H7 (cell line): ENCODE measurements around the gene PIK3R2. TPM values are rescaled to one million over a fixed set of nuclear protein-coding genes. Genes with fewer than 3 reads are reported as not detected.
A peak's percentile ranks its signal among the peaks of the same experiment; 100 is the strongest.

Experiments
- DNase-seq: peaks from one replicate; pipeline ENCODE4 v3.0.0; 2012
- H3K27me3 ChIP-seq: 2 replicates; pipeline ENCODE4 v1.6.0; 2011; ENCODE audit warnings: mild to moderate bottlenecking, low read length; ENCODE audit not compliant: control insufficient read depth, insufficient read depth
- H3K36me3 ChIP-seq: replicated peaks from 2 replicates; pipeline ENCODE4 v1.5.1; 2011; ENCODE audit warnings: low read length; ENCODE audit not compliant: control insufficient read depth, insufficient read depth
- H3K4me3 ChIP-seq: 2 replicates; pipeline ENCODE4 v1.5.1; 2011; ENCODE audit warnings: low read depth, mild to moderate bottlenecking, control low read depth, low read length, moderate library complexity; ENCODE audit not compliant: insufficient read depth
- total RNA-seq: library from RNA; depleted of rRNA; stranded (reverse); fragments of >200 nt; shearing (Covaris generic); gene quantifications from 2 replicates; pipeline ENCODE4 v1.2.3, GENCODE V29; 2014

The PIK3R2 gene
- total RNA-seq, 1 experiment from 2014 or later = 29.0 TPM

DNA sequence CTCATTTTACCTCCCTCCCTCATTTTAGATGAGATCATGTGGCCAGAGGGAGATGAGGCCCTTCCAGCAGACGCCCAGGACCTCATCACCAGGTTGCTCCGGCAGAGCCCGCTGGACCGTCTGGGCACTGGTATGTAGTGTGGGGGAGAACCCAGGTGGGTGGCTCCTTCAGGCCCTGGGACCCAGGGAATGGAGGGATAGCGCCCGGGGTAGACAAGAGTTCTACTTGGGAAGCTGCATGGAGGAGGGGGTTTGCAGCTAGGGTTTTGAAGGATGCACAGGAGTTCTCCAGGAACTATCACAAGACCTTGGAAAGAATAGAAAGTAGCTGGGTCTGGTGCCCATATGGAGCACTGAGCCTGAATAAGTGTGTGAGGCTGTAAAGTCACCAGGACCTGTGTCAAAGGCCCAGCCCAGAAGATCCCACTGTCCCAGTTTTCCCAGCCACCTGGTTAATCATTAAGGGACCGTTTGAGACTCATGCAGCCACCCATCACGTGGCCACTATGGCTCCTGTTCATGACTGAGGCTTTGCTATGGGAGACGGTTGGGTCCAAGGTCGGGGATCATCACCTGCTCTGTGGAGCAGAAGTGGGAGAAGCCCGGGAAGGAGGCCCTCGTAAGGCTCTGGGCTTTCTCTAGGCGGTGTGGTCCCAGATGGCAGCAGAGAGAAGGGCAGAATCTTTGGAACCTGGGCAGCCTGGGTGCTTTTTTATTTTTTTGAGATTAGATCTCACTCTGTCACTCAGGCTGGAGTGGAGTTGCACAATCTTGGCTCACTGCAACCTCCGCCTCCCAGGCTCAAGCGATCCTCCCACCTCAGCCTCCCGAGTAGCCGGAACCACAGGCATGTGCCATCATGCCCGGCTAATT is 17.0 kb upstream of the PIK3R2 start:
- no peaks in the 10 kb centered on the region for H3K27me3 ChIP-seq
- no peak for DNase-seq
- H3K4me3 ChIP-seq = no peak overlapping the region
- H3K36me3 ChIP-seq = peaks cover 6% of the 10 kb centered on the region

GRCh38 chr19:18137242-18137641 is 15.7 kb upstream of the PIK3R2 start:
- Histone ChIP-seq H3K4me3 (no peak overlapping the region), H3K27me3 (no peaks in the 10 kb centered on the region), H3K36me3 (peaks cover 10% of the 10 kb centered on the region)
- no peak for DNase-seq

- Histone ChIP-seq H3K4me3 (no peak overlapping the region), H3K27me3 (no peaks in the 10 kb centered on the region), H3K36me3 (peaks cover 8% of the 10 kb centered on the region)
- no peak for DNase-seq
These were observed 15.2 kb upstream of the PIK3R2 start for GRCh38 chr19:18137657-18138339.

DNA sequence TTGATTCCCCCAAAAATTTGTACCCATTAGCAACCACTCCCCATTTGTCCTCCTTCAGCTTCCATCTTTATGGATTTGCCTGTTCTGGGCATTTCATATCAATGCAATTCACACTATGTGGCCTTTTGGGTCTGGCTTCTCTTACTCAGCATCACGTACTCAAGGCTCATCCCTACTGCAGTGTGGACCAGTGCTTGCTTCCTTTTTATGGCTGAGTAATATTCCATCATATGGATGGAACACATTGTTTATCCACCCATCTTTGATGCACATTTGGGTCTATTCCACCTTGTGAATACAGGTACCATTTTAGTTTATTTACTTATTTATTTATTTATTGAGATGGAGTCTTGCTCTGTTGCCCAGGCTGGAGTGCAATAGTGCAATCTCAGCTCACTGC is 12.5 kb upstream of the PIK3R2 start:
- H3K4me3 ChIP-seq = no peak overlapping the region
- peaks cover 13% of the 10 kb centered on the region for H3K36me3 ChIP-seq
- no peaks in the 10 kb centered on the region for H3K27me3 ChIP-seq

GRCh38 chr19:18141031-18141430 is 11.9 kb upstream of the PIK3R2 start:
- H3K36me3 ChIP-seq = peaks cover 11% of the 10 kb centered on the region
- no peak overlapping the region for H3K4me3 ChIP-seq
- DNase-seq = no peak
- no peaks in the 10 kb centered on the region for H3K27me3 ChIP-seq

More for the DNA sequence above, 12.5 kb upstream of the PIK3R2 start:
- no peak for DNase-seq

DNA sequence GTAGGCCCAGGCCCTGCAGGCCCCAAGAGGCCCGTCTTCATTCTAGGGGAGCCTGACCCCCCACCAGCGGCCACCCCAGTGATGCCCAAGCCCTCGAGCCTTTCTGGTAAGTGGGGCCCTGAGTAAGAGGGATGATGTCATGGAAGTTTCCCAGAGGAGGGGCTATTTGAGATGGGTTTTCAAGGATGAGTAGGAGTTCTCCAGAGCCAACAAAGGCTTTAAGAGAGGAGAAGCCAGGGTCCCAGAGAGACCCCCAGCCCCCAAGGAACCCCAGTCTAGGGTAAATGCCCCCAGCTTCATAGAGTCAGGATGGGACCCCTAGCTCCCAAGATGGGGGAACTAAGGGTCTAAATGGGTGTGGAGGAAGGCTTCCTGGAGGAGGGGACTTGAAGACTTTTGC is 9.1 kb upstream of the PIK3R2 start:
- Histone ChIP-seq H3K4me3 (no peak overlapping the region), H3K27me3 (no peaks in the 10 kb centered on the region), H3K36me3 (peaks cover 11% of the 10 kb centered on the region)
- DNase-seq = no peak

DNA sequence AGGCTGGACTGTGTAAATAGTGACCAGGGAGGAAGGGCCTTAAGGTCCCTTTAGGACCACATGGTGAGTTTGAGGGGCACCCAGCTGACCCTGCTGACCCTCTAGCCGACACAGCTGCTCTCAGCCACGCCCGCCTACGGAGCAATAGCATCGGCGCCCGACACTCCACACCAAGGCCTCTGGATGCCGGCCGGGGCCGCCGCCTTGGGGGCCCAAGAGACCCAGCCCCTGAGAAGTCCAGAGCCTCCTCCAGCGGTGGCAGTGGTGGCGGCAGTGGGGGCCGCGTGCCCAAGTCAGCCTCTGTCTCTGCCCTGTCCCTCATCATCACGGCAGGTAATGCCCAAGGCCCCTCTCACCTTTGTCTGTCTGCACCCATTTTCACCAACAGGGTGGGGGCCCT is 8.6 kb upstream of the PIK3R2 start:
- Histone ChIP-seq H3K27me3 (no peaks in the 10 kb centered on the region), H3K4me3 (no peak overlapping the region), H3K36me3 (peaks cover 11% of the 10 kb centered on the region)
- DNase-seq = no peak

GRCh38 chr19:18144906-18145305 is 8.1 kb upstream of the PIK3R2 start:
- DNase-seq = no peak
- H3K36me3 ChIP-seq = peaks cover 11% of the 10 kb centered on the region
- H3K27me3 ChIP-seq = no peaks in the 10 kb centered on the region
- H3K4me3 ChIP-seq = no peak overlapping the region

DNA sequence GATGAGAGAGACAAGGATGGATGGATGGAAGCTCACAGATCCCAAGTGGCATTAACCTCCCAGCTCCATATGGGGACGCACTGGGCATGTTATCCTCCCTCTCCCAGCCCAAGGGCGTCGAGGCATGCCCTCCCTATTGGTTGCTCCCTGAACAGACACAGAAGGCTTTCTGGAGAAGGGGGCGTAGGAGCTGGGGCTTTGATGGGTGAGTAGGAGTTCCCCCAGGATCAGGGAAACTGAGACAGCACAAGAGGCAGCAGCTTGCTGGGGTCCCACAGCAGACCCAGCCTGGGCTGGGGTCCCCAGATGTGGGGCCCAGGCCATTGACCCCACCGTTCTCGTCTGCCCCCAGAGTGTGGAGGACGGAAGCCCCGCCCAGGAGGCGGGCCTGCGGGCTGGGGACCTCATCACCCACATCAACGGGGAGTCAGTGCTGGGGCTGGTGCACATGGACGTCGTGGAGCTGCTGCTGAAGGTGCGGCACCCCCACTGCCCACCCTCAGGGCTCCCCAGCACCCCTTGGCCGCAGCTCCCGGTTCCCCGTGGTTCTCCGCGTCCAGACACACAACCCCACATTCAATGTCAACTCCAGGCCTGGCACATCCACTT is 7.5 kb upstream of the PIK3R2 start:
- DNase-seq = no peak
- peaks cover 11% of the 10 kb centered on the region for H3K36me3 ChIP-seq
- no peaks in the 10 kb centered on the region for H3K27me3 ChIP-seq
- no peak overlapping the region for H3K4me3 ChIP-seq

GRCh38 chr19:18147396-18147795 is 5.6 kb upstream of the PIK3R2 start:
- Histone ChIP-seq H3K4me3 (no peak overlapping the region), H3K36me3 (peaks cover 7% of the 10 kb centered on the region), H3K27me3 (no peaks in the 10 kb centered on the region)
- no peak for DNase-seq

GRCh38 chr19:18149596-18149975 is 3.4 kb upstream of the PIK3R2 start:
- peaks cover 3% of the 10 kb centered on the region for H3K36me3 ChIP-seq
- no peak overlapping the region for H3K4me3 ChIP-seq
- H3K27me3 ChIP-seq = no peaks in the 10 kb centered on the region
- no peak for DNase-seq

DNA sequence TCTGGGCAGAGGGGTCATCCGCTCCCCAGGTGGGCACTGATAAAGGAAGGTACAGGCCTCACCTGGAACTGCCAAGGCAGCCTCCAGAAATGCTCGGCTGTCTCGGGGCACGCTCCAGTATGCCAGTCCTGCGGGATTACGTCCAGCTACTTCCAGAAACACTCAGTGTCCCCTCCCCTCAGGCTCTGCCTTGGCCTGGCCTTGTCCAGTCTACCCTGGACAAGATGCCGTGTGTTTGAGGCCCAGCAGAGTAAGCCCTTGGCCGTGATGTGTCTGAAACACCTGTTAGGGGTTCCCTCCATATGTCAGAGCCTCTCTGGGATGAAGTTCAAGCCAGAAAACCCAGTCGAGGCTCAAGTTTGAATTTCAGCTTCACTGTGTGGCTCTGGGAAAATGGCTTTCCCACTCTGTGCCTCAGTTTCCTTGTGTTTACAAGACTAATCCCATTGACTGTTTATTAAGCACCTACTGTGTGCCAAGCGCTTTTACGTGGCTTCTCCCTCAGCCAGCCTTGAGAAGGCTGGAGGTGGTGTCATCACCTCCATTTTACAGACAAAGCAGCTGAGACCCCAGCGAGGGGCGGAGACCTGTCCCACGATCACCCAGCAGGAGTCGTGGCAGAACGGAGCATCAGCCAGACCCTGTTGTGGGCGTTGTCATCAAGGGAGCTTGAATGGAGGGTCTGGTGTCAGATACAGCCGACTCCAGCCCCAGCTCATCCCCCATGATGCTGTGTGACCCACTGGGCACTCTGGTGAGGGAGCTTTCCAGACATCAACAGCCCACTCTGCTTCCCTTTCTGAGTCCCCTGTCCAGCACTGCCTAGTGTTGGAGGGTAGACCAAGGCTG is 2.0 kb upstream of the PIK3R2 start:
- DNase-seq = no peak
- Histone ChIP-seq H3K4me3 (no peak overlapping the region), H3K36me3 (no peaks in the 10 kb centered on the region; the same call in 1 of the 2 replicates), H3K27me3 (no peaks in the 10 kb centered on the region)

GRCh38 chr19:18152442-18152816 is 534 bp upstream of the PIK3R2 start:
- H3K36me3 ChIP-seq = peaks cover 4% of the 10 kb centered on the region

GRCh38 chr19:18153556-18154134 is 682 bp downstream of the PIK3R2 start:
- peak overlapping the region; percentile 85 for H3K4me3 ChIP-seq
- peaks cover 4% of the 10 kb centered on the region for H3K36me3 ChIP-seq
- no peaks in the 10 kb centered on the region for H3K27me3 ChIP-seq
- DNase-seq = peak; percentile 82

More at GRCh38 chr19:18152442-18152816, 534 bp upstream of the PIK3R2 start:
- peak; percentile 99 for DNase-seq
- Histone ChIP-seq H3K27me3 (no peaks in the 10 kb centered on the region), H3K4me3 (peak overlapping the region; percentile 64)
